Measurements from ENCODE around the gene FAM117A.

DNA sequence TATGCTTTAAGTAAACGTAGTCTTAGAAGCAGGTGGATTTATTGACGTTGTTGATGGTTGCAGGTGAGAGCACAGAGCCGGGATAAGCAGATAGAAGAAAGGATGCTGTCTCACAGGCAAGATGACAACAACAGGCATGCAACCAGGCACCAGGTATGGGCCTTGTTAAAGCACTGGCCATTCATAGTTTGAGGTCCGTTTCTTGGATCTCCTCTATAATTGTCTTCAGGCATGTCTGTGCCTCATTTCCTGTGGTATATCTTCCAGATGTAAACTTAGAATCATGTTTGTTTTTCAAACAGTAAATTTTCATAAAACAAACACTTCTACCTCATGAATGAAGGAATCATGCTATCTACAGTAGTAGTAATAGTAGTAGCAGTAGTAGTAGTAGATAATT is 45.1 kb upstream of the FAM117A start:
- TF ChIP-seq EZH2 (IDR thresholded peaks at IDR 0.05; ENCODE audit: borderline replicate concordance, low read depth, low read length, severe bottlenecking) (no peak), POLR2A (IDR thresholded peaks at IDR 0.05; ENCODE audit: low read depth, low read length) (no peak), POLR2AphosphoS5 (IDR thresholded peaks at IDR 0.05; ENCODE audit: insufficient read depth, low read depth, low read length) (no peak)
- TF ChIP-seq, protein P1, sequence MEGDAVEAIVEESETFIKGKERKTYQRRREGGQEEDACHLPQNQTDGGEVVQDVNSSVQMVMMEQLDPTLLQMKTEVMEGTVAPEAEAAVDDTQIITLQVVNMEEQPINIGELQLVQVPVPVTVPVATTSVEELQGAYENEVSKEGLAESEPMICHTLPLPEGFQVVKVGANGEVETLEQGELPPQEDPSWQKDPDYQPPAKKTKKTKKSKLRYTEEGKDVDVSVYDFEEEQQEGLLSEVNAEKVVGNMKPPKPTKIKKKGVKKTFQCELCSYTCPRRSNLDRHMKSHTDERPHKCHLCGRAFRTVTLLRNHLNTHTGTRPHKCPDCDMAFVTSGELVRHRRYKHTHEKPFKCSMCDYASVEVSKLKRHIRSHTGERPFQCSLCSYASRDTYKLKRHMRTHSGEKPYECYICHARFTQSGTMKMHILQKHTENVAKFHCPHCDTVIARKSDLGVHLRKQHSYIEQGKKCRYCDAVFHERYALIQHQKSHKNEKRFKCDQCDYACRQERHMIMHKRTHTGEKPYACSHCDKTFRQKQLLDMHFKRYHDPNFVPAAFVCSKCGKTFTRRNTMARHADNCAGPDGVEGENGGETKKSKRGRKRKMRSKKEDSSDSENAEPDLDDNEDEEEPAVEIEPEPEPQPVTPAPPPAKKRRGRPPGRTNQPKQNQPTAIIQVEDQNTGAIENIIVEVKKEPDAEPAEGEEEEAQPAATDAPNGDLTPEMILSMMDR (IDR thresholded peaks at IDR 0.05; ENCODE audit: extremely low read depth in 1 of 2, insufficient read depth in 1 of 2, low read depth in 1 of 2, low read length in 2 of 2): no peak
- TF ChIP-seq, protein P2, sequence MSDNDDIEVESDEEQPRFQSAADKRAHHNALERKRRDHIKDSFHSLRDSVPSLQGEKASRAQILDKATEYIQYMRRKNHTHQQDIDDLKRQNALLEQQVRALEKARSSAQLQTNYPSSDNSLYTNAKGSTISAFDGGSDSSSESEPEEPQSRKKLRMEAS (IDR thresholded peaks at IDR 0.05; ENCODE audit: insufficient read depth, insufficient read length): no peak

Data from endothelial cell of umbilical vein (primary cell).